B cell (primary cell): Measurements from ENCODE around the gene FBXL20.

ENCODE experiments used
- EZH2 ChIP-seq: IDR thresholded peaks from 2 replicates; pipeline ENCODE4 v1.6.1; 2012; ENCODE audit warnings: borderline replicate concordance, low read depth, mild to moderate bottlenecking, moderate library complexity, low read length; ENCODE audit not compliant: insufficient read depth, poor library complexity, severe bottlenecking
- TF ChIP-seq, protein P1 (sequence below): fragments of 200-600 bp; IDR thresholded peaks from one replicate; pipeline ENCODE4 v1.8.0; 2022; ENCODE audit warnings: antibody characterized with exemption, mild to moderate bottlenecking

DNA sequence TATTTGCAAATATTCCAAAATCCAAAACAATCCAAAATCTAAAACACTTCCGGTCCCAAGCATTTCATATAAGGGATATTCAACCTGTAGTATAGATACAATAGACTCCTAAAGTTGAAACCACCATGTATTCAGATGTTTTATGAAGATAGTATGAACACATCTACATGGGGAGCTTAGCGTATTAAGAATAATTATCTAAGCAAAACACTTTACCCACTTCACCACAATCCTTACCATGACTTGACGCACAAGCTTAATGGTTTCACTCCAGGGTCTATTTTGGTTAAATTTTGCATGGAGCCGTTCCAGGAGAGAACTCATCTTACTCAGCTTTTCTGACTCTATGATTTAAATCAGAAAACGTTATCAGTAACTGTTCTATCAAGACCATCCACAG, 46.1 kb upstream of the FBXL20 start:
- TF ChIP-seq EZH2, result no peak
- TF ChIP-seq, protein P1, sequence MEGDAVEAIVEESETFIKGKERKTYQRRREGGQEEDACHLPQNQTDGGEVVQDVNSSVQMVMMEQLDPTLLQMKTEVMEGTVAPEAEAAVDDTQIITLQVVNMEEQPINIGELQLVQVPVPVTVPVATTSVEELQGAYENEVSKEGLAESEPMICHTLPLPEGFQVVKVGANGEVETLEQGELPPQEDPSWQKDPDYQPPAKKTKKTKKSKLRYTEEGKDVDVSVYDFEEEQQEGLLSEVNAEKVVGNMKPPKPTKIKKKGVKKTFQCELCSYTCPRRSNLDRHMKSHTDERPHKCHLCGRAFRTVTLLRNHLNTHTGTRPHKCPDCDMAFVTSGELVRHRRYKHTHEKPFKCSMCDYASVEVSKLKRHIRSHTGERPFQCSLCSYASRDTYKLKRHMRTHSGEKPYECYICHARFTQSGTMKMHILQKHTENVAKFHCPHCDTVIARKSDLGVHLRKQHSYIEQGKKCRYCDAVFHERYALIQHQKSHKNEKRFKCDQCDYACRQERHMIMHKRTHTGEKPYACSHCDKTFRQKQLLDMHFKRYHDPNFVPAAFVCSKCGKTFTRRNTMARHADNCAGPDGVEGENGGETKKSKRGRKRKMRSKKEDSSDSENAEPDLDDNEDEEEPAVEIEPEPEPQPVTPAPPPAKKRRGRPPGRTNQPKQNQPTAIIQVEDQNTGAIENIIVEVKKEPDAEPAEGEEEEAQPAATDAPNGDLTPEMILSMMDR, result no peak
